ENCODE measurements around the gene PKD2L1.
"Not testable (repeated sequence)": the region's sequence is repeated elsewhere in the genome, so short reads cannot be mapped to it uniquely, and the experiment has no call there.

Gene PKD2L1

DNA sequence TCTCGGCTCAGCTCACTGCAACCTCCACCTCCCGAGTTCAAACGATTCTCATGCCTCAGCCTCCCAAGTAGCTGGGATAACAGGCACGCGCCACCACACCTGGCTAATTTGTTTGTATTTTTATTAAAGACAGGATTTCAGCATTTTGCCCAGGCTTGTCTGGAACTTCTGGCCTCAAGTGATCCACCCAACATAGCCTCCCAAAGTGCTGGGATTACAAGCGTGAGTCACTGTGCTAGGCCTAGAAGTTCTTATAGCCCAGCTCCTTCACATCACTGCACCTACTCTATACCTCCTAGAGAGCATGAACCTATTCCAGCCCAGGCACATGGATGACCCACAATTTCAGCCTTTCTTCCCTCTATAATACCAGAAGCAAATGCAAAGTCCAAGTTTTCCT, 42.3 kb downstream of the PKD2L1 start:
- Mint-ChIP-seq H3K9me3 (no peaks in the 10 kb centered on the region), H3K36me3 (no peaks in the 10 kb centered on the region), H3K4me3 (peak overlapping the region; percentile 99), H3K4me1 (peaks cover 31% of the 10 kb centered on the region), H3K27ac (peak overlapping the region; percentile 99)
- ATAC-seq, result no peak
- no peak for DNase-seq (ENCODE audit: low spot score in 2 of 2)

DNA sequence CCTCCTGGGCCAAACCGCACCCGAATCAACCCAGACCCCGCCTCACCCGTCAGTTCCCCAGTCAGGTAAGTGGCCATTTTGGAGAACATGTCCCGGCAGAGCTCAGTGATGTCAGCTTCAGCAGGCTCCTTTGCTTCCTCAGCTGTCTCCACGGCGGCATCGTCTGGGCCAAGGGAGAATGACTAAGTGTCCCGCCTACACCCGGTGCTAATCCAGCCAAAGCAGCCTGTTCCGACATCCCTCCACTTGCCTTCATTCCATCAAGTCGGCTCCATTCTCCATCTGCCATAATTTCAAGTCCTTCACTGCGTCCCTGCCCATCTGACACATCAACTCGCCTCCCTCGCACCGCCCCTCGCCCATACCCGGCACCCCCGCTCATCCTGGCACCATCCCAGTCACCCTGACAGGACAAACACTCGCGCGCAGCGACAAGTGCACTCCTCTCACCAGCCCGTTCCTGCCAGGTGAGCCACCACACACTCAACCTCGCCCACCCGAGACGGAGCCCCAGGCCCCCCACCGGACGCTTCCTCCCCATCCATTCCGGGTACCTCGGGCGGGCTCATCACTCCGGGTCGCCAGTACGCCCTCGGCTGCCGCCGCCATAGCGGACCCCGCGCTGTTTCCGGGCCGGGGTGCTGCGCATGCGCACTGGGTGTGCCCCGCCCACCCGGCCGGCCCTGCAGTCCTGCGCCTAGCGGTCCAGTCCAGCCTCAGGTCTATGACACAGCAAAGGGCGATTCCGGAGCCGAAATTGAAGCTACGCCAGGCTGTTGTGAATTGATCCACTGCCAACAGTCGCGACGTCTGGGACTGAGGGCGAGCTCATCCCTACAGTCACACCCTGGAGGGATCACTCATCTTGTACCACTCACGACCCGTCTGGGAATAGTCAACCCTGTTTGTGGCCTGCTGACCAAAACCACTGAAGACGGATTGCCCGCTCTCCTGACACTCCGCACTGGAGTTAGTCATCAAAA, 43.7 kb downstream of the PKD2L1 start, which contains the start of gene BLOC1S2:
Gene BLOC1S2, minus strand, starts transcription at position 630 of the 983 bp plus-strand sequence. Its CDS starts 21 bp downstream, at position 609.
- H3K4me3 Mint-ChIP-seq, result peak within 1 kb of the TSS; percentile 99
- no peaks in the 10 kb centered on the region for H3K9me3 Mint-ChIP-seq
- peaks cover 31% of the 10 kb centered on the region for H3K4me1 Mint-ChIP-seq
- H3K27ac Mint-ChIP-seq, result peak within 1 kb of the TSS; percentile 99
- H3K36me3 Mint-ChIP-seq, result no peaks in the 10 kb centered on the region
- DNase-seq (ENCODE audit: low spot score in 2 of 2) (peak; percentile 97), ATAC-seq (peak; percentile 92)

DNA sequence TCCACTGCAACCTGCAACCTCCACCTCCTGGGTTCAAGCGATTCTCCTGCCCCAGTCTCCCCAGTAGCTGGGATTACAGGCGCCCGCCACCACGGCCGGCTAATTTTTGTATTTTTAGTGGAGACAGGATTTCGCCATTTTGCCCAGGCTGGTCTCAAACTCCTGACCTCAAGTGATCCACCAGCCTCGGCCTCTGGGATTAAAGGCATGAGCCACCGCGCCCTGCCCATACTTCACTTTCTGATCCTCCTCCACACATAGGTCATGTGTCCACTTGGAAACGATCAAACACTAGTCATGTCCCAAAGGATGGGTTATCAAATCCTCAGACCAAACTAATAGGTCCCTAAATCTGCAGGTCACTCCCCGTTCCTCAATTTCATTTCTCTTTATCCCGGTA, 44.7 kb downstream of the PKD2L1 start:
- not testable (repeated sequence) for ATAC-seq; DNase-seq (ENCODE audit: low spot score in 2 of 2); H3K9me3 Mint-ChIP-seq; H3K36me3 Mint-ChIP-seq
- Mint-ChIP-seq H3K4me3 (peak overlapping the region; percentile 99), H3K27ac (peak overlapping the region; percentile 99), H3K4me1 (peaks cover 31% of the 10 kb centered on the region)

- ATAC-seq (no peak), DNase-seq (ENCODE audit: low spot score in 2 of 2) (no peak)
- Mint-ChIP-seq H3K4me1 (peaks cover 31% of the 10 kb centered on the region), H3K4me3 (no peak overlapping the region), H3K9me3 (no peaks in the 10 kb centered on the region), H3K36me3 (peaks cover 29% of the 10 kb centered on the region), H3K27ac (no peak overlapping the region)
Observed at GRCh38 chr10:100282907-100283306, 47.1 kb downstream of the PKD2L1 start.

- H3K27ac Mint-ChIP-seq; DNase-seq (ENCODE audit: low spot score in 2 of 2); H3K4me3 Mint-ChIP-seq; H3K4me1 Mint-ChIP-seq; ATAC-seq; H3K9me3 Mint-ChIP-seq: not testable (repeated sequence)
- H3K36me3 Mint-ChIP-seq, result peaks cover 68% of the 10 kb centered on the region
Observed at GRCh38 chr10:100276971-100277370, 53.1 kb downstream of the PKD2L1 start.

DNA sequence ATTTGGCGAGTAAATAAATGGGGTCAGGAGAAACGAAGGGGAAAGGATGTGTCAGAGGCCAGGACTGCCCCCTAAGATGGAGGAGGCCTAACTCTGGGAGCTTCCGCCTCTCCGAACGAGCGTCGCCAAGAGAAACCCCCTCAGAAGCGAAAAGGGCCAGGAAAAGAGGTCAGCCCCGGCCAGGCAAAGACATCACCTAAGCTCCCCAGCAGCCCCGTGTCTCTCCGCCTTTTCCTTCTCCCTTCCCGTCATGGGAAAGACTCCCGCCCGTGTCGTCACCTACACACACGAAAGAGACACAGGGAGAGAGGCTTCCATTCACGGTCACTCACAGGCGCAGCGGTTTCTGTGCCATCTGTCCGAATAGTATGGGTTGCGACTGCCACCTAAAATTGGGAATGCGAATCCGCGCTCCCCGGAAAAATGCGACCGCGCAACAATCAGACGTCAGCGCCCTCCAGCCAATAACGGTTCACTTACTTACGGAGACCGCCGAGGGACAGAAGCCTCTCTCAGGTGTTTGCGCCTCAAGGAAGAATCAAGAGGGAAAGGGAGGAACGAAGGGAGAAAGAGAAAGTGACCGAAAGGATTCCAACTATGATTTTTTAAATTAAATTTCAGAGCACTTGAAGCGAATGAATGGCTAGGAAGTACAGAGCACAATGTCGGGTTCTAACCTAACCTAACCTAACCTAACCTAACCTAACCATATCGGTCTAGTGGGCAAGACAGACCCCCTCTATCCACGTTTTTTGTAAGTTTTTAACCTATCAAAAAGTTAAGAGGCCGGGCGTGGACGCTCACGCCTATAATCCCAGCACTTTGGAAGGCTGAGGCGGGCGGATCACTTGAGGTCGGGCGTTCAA, 62.6 kb downstream of the PKD2L1 start, which contains the start of gene CWF19L1:
Gene CWF19L1, minus strand, starts transcription at position 400 of the 866 bp plus-strand sequence. Its CDS starts 45 bp downstream, at position 355.
- H3K36me3 Mint-ChIP-seq, result peaks cover 36% of the 10 kb centered on the region
- no peaks in the 10 kb centered on the region for H3K9me3 Mint-ChIP-seq
- ATAC-seq, result peak; percentile 90
- peak; percentile 58 to 83 for DNase-seq (ENCODE audit: low spot score in 2 of 2)
- peaks cover 27% of the 10 kb centered on the region for H3K4me1 Mint-ChIP-seq
- H3K4me3 Mint-ChIP-seq, result peak within 1 kb of the TSS; percentile 97
- H3K27ac Mint-ChIP-seq, result peak within 1 kb of the TSS; percentile 99

DNA sequence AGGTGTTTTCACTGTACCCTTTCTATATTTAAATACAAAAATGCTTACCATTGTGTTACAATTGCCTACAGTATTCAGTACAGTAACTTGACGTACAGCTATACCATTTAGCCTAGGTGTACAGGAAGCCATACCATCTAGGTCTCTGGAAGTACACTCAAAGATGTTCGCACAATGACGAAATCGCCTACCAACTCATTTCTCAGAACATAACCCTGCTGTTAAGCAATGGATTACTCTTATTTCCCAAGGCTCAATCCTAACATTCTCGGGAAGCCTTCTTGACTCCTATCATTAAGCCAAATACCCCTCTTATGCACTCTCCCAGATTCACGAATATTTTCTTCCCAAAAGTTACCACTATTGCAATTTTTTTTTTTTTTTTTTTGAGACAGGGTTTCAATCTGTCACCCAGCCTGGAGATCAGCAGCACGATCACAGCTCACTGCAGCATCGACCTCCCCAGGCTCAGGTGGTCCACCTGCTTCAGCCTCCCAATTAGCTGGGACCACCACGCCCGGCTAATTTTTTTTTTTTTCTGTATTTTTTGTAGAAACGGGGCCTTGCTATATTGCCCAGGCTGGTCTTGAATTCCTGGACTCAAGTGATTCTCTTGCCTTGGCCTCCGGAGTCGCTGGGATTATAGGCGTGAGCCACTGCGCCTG, 64.1 kb downstream of the PKD2L1 start:
- DNase-seq (ENCODE audit: low spot score in 2 of 2) (no peak), ATAC-seq (no peak)
- peaks cover 32% of the 10 kb centered on the region for H3K4me1 Mint-ChIP-seq
- H3K4me3 Mint-ChIP-seq, result peak overlapping the region; percentile 97
- H3K27ac Mint-ChIP-seq, result peak overlapping the region; percentile 99
- H3K9me3 Mint-ChIP-seq, result no peaks in the 10 kb centered on the region
- peaks cover 42% of the 10 kb centered on the region for H3K36me3 Mint-ChIP-seq

- no peak overlapping the region for H3K4me3 Mint-ChIP-seq
- H3K36me3 Mint-ChIP-seq, result peaks cover 100% of the 10 kb centered on the region
- H3K9me3 Mint-ChIP-seq, result no peaks in the 10 kb centered on the region
- ATAC-seq (no peak), DNase-seq (ENCODE audit: low spot score in 2 of 2) (no peak)
- H3K4me1 Mint-ChIP-seq, result peaks cover 6% of the 10 kb centered on the region
- no peak overlapping the region for H3K27ac Mint-ChIP-seq
Observed at GRCh38 chr10:100254191-100254590, 75.8 kb downstream of the PKD2L1 start.

DNA sequence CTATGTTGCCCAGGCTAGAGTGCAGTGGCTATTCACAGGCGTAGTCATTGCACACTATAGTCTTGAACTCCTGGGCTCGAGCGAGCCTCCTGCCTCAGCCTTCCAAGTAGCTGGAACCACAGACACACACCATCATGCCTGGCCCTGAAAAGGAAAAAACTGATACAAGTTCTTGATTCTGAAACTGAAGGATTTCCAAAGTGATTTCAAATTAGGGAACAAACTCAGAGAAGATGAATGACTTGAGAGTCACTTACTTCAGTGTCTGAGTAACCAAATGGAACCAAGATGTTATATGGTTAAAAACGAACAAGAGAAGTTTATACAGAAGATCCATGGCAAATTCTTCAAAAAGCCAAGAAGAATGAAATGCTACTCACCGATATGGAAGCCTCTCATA, 77.0 kb downstream of the PKD2L1 start:
- no peak overlapping the region for H3K4me3 Mint-ChIP-seq
- ATAC-seq, result no peak
- H3K9me3 Mint-ChIP-seq, result no peaks in the 10 kb centered on the region
- no peak for DNase-seq (ENCODE audit: low spot score in 2 of 2)
- H3K27ac Mint-ChIP-seq, result no peak overlapping the region
- peaks cover 100% of the 10 kb centered on the region for H3K36me3 Mint-ChIP-seq
- no peaks in the 10 kb centered on the region for H3K4me1 Mint-ChIP-seq

DNA sequence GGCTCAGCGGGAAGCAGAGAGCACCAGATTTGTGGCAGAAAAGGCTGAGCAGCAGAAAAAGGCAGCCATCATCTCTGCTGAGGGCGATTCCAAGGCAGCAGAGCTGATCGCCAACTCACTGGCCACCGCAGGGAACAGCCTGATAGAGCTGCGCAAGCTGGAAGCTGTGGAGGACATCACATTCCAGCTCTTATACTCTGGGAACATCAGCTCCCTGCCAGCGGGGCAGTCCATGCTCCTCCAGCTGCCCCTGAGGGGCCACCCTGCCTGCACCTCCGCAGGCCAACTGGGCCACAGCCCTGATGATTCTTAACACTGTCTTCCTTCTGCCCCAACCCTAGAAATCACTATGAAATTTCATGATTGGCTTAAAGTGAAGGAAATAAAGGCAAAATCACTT, 81.2 kb downstream of the PKD2L1 start:
- Mint-ChIP-seq H3K36me3 (peaks cover 98% of the 10 kb centered on the region), H3K9me3 (no peaks in the 10 kb centered on the region), H3K4me3 (no peak overlapping the region), H3K27ac (peak overlapping the region; percentile 17), H3K4me1 (no peaks in the 10 kb centered on the region)
- no peak for ATAC-seq
- no peak for DNase-seq (ENCODE audit: low spot score in 2 of 2)

- H3K9me3 Mint-ChIP-seq, result no peaks in the 10 kb centered on the region
- H3K4me1 Mint-ChIP-seq, result no peaks in the 10 kb centered on the region
- H3K4me3 Mint-ChIP-seq, result no peak overlapping the region
- no peak for ATAC-seq
- DNase-seq (ENCODE audit: low spot score in 2 of 2), result no peak
- no peak overlapping the region for H3K27ac Mint-ChIP-seq
- H3K36me3 Mint-ChIP-seq, result peaks cover 98% of the 10 kb centered on the region
Observed at GRCh38 chr10:100245484-100246220, 84.4 kb downstream of the PKD2L1 start.

DNA sequence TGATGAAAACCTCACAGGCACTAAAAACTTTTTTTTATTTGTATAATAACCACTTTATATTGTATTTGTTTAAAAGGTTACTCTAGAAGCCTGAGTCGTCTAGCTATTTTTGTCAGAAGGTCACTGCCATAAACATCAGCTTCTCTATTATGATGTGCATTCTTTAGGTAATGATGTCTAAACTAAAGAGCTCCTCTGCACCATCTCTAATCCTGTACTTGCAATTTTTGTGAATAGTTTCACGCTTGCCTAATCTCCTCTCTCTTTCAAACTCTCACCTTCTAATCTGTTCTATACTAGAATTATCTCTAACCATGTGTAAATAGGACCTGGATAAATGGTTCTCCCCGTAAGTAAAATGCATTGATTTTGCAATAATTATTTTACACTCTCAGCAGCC, 90.2 kb downstream of the PKD2L1 start:
- ATAC-seq (no peak), DNase-seq (ENCODE audit: low spot score in 2 of 2) (no peak)
- Mint-ChIP-seq H3K4me3 (no peak overlapping the region), H3K9me3 (no peaks in the 10 kb centered on the region), H3K36me3 (peaks cover 100% of the 10 kb centered on the region), H3K27ac (no peak overlapping the region), H3K4me1 (no peaks in the 10 kb centered on the region)

- Mint-ChIP-seq H3K27ac (no peak overlapping the region), H3K4me1 (no peaks in the 10 kb centered on the region), H3K36me3 (peaks cover 97% of the 10 kb centered on the region), H3K4me3 (no peak overlapping the region), H3K9me3 (no peaks in the 10 kb centered on the region)
- DNase-seq (ENCODE audit: low spot score in 2 of 2) (no peak), ATAC-seq (peak; percentile 51)
Observed at GRCh38 chr10:100238429-100238828, 91.6 kb downstream of the PKD2L1 start.
